NCI-H2081 (cell line): ENCODE measurements around the gene SLC66A2.
"Not testable (repeated sequence)": the region's sequence is repeated elsewhere in the genome, so short reads cannot be mapped to it uniquely, and the experiment has no call there.

Experiments
- DNase-seq, 2 experiments: peaks; one replicate each; lab custom pipeline; 2025; lab: John Stamatoyannopoulos, UW

Gene SLC66A2

DNA sequence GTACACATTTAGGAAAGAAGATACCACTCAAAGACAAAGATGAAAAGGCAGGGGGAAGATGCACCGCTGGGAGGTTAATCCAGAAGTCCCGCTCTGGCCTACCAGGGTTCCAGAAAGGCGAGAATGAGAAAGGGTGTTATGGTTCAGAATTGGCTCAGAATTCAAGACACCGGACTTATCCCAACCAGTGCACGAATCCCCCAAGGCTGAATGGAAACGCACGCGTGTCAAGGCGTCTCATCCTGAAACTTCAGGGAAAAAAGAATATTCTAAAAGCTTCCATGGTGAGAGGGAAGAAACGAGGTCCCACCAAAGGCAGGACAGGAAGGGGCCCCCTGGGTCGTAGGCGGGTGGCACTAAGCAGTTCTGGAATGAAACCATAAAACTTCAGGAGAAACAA, 71.9 kb downstream of the SLC66A2 start:
- DNase-seq: no peak

DNA sequence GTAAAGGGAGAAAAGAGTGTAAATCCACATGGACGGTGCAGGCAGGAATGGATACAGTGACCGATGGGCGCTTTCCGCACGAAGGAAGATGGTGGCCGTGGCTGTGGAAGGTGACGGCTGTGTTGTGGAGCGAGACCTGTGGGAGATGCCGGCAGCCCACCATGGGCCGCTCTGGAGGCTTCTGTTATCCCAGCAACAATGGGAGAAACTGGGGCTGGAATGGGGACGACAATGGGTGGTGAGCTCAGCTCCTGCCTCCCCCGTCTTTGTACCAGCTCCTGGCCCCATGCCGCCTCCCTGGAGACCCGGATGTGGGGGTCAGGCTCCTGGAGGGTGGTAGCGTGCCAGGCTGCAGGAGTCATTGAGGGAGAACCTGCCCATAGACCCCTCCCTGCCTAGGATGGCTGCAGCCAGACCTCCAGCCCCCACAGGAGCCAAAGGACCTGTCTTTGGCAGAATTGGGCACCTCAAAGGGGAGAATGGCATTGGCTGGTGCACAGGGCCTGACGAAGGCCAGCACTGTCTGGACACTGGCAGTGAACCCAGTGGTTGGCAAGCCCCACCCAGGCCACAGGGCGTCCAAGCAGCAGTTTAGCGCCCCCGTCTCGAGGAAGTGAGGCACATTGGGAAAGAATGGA, 72.6 kb downstream of the SLC66A2 start:
- no peak for DNase-seq

DNA sequence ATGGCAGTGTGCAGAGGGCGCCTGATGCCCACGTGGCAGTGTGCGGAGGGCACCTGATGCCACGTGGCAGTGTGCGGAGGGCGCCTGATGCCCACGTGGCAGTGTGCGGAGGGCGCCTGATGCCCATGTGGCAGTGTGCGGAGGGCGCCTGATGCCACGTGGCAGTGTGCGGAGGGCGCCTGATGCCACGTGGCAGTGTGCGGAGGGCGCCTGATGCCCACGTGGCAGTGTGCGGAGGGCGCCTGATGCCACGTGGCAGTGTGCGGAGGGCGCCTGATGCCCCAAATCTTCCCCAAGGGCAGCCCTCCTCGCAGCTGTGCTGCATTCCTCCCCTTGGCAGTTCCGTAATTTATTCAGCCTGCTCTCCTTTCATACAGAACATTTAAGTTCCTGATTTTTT, 73.2 kb downstream of the SLC66A2 start:
- not testable (repeated sequence) for DNase-seq

DNA sequence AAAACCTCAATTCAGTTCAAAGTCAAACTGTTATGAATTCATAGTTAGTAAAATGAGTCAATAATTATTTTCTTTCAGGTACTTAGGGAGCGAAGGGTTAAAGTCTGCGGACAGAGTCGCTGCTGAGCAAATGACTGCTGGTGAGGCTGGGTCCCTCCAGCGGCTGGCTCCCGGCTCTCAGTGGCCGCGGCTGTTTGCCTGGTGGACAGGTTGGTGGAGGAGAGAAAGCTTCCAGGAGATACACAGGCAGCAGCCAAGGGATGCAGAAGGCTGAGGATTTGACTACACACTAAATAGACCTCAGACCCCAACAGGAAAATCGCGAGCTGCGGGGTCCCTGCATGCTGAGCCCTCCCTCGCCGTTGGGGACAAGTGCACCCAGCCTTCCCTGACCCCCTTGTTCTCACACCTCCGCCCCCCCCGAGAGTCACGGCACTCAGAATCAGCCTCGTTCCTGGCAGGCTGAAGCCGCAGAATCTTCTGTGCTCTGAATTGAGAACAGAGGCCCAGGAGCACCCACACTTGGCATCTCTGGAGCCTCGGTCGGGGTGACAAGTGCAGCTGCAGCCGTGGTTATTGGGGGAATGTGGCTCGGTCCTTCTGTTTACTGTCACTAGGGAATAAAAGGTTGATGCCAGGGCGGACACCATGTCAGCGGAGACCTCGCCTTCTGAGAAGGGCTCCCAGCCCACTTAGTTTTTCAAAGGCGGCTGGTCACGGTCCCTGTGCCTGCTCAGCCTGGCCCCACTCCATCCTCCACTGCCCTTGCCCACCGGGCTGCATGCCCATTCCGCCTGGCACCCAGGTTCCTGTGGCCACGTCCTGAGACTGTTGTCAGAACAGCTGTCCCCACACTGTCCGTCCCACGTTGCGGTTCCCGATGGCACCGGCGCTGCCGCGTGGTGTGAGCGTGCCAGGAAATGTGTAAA, 74.0 kb downstream of the SLC66A2 start:
- no peak for DNase-seq

DNA sequence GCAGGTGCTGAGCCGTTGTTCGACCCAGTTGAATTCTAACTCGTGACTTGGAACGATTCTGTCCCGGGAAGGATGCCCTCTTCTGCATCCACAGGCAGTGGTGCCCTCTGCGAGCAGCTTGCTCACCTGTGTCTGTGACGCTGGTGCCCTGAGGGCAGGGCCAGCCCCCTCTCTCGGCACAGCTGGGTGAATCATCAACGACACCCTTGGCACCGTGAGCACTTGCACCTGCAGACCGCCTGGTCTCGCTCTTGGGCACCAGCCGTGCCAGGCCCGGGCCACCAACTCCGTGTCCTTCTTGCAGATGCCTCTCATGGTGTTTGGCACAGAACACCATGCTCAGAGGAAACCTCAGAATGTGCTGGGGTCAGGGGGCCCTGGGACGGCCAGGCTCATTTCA, 75.0 kb downstream of the SLC66A2 start:
- no peak for DNase-seq

DNA sequence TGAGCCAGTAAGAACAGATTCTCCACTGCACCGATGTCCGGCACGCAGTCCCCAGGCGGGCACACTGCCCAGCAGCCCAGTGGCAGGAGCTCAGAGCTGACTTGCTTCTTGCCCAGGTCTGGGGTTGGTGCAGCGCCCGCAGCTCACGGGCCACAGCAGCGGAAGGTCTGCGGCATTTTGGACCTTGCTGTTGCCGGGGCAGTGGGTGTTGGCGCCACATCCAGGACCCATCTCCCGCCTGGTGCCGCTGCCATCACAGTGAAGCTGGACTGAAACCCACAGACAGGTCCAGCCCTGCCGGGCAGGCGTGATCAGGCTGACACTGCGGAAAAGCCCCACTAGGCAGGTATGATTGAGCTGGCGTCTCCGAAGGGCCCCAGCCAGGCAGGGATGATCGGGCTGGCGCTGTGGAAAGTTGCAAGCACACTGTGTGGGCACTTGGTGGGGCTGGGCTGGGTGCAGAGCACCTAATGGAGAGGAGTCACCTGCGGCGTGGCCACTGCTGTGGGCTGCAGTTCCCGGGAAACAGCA, 75.5 kb downstream of the SLC66A2 start:
- DNase-seq: no peak

DNA sequence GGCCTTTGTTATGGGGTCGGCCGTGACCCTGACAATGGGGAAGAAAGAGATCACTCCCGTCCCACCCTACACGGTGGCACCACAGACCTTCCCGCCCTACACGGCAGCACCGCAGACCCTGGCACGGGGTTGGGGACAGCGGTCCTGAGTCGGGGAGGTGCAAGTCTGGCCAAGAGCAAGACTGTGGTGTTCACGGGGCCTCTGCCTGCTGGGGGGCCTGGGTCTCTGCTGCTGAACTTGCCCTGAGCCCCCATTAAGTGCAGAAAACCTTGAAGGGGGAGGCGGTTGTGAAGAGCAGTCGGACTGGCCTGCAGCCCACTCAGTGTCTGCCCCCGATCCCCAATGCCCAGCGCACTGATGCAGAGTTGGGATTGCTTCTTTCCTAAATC, 75.9 kb downstream of the SLC66A2 start:
- DNase-seq: no peak

DNA sequence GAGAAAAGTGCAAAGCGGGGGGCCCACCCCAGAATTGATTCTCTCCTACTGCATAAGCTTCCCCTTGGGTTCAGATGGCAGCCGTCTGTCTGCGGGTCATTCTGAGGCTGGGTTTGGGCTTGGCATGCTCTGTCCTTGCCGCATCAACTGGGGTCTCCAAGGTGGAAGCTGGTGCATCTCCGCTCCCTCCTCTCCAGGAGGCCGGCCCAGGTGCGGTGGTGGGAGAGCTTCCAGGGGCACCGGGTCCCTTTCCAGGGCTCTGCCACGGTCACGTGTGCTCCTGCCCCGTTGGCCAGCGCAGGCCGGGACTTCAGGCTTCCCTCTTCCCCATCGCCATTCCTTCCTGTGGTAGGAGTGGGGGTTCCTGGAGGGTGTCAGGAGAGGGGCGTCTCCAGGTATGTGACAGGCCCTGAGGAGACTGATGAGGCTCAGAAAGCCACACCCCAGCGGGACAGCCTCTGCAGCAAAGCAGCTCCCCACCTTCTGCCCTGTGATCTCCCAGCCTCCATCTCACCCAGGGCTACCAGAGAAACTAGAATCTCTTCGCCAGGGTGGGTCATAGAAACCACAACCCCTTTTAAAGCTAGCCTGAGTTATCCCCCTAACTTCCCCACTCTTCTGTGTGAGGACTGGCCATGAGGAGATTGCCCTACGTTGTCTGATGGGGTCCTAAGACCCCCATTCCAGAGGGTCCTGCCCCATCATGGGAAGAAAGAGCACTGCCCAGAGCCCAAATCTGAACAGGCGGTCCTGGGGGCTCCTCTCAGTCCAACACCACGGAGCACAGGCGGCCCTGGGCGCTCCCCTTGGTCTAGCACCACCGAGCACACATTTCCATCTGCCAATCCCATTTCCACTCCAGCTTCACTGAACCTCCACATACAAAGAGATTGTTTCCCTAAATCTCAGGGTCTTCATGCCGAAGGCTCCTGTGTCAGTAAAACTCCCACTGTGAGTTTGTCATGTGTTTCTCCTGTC, 76.6 kb downstream of the SLC66A2 start:
- no peak for DNase-seq

DNA sequence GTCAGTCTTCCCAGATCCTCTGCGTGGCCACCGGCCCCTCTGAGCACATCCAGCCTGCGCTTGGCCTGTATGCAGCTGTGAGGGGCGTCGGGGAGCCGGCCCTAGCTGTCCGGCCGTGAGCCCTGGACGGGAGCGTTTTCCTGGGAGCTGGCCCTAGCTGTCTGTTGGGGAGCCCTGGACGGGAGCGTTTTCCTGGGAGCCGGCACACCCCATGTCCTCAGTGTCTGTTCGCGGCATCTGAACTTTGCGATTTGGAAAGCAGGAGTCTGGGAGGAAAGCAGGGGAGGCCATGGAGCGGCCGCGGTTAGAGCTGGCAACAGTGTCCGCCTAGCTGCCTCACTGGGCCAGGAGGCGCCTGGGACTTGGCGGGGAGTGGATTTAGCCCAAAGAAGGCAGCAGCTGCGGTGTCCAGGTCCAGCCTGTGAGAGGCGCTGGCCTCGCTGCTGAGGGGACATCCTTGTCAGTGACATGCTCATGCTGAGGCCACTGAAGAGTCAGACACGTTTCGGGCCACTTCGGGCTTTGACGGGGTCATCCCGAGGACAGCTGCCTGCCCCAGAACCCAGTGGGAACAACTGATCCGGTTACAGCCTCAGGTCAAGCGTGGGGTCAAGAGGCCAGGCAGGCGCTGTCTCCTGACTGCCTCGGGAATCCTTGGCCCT, 77.9 kb downstream of the SLC66A2 start:
- no peak for DNase-seq

DNA sequence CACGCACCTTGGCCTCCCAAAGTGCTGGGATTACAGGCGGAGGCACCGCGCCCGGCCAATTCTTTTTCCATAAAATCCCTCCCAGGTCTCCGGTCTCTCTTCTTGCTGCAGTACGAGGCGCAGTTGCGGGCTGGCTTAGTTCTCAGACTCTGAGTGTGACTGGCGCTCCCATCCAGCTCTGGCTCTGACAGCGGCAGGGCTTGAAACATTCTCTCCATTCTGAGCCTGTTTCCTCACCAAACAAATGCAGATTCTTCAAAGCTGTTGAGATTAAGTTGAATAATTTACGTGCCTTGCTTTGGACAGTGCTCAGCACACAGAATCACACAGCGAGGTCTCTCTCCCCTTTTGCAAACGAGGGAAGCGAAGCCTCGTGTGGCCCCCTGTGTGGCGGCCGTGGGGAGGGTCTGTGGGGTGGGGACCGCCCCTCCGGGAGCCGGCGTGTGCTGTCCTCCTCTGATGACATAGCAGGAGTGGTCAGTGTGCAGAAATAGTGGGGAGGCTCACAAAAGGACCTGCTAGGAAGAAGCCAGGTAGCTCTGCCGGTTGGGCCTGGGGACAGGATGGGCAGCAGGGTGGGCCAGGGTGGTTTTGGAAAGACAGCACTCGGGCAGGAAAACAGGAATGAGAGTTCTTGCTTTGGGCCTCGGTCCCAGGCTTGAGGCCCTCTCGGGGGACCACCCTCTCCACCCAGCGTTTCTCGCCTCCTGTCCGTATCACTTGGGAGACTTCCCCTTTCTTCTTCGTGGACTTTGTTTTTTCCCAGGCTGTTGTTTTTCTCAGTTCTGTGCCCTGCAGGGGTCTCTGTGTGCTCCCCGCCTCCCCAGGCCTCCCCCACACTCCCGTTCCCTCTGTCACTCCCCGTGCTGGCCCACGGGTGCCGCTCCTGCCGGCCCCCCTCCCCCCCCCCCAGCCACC, 78.7 kb downstream of the SLC66A2 start:
- DNase-seq: no peak

DNA sequence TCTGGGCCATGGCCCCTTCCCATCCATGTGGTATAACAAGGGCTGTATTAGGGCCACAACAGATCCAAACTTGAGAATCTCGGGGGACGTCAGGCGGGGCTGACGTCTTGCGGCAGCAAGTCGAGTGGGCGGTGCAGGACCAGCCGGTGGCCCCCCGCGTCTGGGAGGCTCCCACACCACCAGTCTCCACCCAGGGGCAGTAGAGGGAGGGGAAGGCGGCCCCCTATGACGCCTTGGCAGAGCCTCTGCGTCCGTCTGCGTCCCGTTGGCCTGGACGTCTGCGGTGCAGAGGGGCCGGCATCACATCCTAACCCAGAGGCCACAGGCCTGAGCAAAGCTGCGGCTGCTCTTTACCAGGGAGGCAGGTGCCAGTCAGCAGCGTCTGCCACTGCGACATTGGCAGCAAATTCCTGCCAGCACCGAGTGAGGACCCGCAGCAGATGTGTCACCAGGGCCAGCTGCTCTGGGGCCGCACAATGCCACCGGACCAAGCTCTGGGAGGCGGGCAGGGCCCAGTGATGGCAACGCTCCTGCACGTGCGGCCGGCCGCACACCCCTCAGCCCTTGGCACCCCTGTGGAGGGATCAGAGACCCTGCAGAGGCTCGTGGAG, 79.9 kb downstream of the SLC66A2 start:
- no peak for DNase-seq

DNA sequence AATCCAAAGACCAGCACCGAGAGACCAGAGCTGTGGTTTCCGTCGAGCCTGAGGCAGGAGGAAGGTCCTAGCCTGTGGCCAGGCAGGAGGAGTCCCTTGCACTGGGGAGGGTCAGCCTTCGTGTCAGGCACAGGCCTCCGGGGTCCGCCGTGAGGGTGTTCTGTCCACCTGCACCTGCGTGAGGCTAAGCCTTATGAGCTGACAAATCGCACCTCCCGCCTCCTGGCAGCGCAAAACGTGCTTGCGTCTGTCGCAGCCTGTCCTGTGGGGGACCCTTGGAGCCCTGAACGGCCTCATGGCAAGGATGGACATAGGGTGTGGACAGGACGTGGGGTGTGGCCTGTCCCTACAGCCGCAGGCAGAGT, 80.4 kb downstream of the SLC66A2 start:
- DNase-seq: no peak

DNA sequence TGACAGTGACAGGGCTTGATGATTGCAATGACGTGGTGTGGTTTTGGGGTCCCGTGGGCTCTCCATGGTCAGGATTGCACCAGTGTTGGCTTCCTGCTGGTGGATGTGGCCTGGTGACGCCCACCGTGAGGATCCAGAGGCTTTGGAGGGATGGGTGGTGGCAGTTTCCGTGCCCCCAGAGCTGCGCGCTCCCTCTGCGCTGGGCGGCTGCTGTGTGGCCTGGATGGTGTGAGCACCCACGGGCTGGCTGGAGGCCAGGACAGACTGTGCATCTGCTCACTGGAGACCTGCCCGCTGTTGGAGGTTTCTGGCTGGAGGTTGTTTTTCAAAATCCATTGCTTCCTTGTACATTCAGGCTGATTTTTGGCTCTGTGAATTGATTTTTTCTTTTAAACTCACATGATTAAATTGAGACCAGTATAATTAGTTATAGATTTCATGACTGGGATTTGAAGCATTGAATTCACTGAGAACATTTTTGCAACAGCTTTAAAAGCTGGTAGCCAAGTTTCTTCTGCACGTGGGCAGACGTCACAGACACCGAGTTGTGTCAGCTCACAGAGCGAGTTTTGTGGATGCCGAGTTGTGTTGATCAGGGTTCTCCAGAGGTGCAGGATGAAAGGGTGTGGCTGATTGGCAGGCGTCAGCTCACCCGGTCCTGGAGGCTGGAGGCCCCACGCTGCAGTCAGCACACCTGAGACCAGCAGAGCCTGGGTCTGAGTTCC, 81.0 kb downstream of the SLC66A2 start:
- no peak for DNase-seq

DNA sequence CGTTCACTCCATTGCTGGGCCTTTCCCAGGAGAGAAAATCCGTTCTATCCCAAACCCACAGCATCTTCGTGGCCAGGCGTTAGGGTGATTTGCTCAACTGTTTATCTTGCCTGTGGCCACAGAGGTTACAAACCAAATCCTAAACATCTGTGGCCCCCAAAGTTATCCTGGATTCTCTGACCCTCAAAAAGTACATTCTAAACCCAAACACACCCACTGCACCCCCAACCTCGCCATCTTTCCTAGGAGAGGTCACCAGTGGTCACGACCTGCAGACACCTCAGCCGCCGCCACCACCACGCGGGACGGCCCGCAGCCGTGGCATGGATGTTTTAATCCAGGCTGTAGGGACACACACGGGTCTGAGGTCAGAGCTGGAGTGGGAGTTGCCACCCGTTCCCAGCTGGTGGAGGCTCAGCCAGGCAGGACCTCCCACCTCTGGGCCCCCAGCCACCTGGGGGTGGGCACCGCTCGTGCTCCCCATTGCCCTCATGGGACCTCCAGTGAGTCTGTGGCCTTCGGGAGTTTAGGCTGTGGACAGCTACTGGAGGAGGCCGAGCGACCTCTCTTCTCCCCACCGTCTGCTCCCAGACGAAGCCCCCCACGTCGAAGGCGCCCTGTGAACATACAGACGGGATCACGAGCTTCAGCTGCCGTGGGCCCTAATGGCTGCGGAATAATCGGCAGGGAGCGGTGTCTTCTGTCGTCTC, 81.7 kb downstream of the SLC66A2 start:
- DNase-seq: no peak

DNA sequence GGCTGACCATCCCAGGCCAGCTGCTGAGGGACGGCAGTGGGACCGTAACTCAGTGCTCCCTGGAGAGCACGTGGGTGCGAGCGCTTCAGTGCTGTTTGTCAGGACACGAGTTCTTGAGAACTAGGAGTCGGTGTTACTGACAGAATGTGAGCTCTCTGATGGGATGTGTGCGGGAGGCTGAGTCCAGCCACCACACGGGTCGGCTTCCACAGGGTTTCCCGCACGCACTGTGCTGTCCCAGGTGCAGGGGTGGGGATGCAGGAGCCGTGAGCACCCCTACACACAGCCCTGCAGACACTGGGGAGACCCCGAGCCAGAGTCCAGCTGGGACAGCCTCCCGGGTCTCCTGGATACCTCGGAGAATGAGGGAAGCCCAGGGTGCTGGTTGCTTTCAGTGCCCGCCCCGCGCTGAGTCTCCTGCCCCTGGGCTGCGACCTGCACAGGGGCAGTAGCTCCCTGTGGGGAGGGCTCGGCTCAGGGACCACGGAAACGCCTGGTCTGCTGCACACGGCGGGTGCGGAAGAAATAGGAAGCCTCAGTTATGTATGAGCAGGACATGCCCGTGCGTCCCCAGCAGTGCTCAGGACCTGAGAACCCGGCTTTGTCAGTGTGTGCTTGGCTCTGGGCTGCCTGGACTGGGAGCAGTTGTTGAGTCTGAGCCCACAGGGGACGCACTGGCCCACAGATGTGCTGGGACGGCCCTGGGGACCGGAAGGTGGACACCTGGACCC, 82.5 kb downstream of the SLC66A2 start:
- no peak for DNase-seq

DNA sequence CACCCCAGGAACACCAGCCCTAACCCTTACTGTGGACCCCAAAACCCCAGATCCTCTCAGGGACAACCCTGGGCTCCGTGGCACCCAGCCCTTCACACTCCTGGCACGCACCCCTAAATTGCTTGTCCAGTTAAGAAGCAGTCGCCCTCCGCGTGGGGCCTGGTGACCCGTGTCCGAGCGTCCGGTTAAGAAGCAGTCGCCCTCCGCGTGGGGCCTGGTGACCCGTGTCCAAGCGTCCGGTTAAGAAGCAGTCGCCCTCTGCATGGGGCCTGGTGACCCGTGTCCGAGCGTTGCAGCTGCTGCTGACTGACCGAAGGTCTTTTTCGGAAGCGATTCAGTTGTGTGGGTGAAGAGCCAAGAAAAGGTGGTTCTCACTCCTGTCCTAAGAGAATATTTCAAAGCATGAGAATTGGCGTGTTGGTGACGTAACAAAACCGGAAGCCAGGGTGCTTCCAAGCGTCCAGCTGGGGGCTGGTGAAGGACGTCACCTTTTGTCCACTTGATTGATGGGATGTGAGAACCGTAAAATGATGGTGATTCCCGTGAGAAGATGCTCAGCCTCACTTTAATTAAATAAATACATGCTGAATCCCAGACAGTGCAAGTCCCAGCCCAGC, 83.2 kb downstream of the SLC66A2 start:
- DNase-seq: no peak

DNA sequence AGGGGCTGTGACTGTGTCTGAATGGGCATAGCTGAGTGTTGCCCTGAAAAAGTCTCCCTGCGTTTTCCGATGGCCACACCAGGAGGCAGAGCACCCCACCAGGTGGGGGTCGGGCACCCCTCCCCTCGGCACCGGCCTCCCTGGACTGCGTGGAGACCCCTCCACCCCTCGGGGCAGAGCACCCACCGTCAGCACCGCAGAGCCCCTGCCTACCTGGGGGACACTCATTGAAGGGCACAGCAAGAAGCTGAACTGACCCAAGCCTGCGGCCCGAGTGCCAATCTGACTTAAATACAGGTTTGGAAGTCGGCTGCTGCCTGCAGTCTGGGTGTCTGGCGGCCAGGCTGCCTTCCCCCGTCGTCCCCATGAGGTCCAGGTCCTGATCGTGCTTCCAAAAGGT, 83.8 kb downstream of the SLC66A2 start:
- DNase-seq: no peak
